NCI-H524 treated with DMSO at 0.1 percent for 48 hours (cell line): ENCODE results near the gene NUTM1.
A peak's percentile ranks its signal among the peaks of the same experiment; 100 is the strongest.
"Not testable (repeated sequence)": the region's sequence is repeated elsewhere in the genome, so short reads cannot be mapped to it uniquely, and the experiment has no call there.

Experiments used
- DNase-seq: peaks from one replicate; lab custom pipeline; 2025; lab: John Stamatoyannopoulos, UW

The NUTM1 gene

DNA sequence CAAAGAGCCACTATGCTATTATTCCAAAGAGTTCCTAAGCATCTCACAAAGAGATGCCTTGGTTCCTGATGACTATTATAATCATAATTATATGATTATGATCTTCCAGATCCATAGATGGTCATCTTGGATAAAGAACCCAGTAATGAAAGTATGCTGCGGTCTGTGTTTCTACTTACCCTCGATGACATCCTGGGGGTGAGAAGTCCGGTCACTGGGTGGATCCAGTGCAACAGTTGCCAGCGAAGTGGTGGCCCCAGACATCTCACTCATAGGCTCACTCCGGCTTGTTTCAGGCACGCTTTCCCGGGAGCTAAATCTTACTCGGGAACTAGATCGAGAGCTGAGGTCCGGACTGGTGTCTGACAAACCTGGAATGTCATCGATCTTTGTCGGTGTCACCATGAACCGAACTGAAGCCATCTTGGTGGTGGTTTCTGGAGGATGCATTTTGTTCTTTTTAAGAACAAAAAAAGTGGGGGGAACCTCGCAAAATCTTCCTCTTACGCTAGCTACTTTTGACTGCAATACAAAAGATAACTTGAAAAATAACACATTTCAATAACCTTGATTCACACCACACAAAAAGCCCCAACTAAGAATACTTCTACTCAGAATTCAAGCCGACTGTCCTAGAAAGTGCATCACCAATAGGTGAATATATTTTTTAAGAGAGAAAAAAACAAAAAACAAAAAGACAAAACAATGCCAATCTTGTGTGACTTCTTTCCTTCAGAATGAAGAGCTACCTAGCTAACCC, 6.7 kb upstream of the NUTM1 start:
- DNase-seq, result no peak

DNA sequence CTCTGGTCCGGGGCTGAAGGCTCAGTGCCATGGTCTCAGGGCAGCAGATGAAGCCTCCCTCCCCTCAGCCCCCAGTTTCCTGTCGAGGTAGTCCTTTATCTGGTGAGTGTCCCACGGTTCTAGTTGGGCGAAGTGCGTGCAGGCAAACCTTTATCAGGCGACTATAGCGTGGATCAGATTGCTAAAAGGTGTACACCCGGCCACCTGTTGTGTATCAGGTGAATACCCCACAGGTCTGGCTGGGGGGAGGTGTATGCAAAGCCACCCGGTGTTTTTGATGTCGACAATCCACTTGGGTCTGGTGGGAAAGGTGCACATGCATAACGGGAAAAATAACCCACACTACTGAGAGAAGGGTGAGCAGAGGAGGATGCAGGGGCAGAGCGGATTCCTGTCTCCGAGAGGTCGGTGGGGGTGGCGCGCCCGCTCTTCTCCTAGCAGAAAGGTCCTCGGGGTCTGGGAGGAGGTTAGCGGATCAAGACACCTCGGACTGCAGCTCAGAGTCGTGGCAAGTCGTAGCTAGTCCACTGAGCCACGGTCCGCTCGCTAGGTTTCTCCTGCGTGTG, 6.0 kb upstream of the NUTM1 start:
- no peak for DNase-seq

DNA sequence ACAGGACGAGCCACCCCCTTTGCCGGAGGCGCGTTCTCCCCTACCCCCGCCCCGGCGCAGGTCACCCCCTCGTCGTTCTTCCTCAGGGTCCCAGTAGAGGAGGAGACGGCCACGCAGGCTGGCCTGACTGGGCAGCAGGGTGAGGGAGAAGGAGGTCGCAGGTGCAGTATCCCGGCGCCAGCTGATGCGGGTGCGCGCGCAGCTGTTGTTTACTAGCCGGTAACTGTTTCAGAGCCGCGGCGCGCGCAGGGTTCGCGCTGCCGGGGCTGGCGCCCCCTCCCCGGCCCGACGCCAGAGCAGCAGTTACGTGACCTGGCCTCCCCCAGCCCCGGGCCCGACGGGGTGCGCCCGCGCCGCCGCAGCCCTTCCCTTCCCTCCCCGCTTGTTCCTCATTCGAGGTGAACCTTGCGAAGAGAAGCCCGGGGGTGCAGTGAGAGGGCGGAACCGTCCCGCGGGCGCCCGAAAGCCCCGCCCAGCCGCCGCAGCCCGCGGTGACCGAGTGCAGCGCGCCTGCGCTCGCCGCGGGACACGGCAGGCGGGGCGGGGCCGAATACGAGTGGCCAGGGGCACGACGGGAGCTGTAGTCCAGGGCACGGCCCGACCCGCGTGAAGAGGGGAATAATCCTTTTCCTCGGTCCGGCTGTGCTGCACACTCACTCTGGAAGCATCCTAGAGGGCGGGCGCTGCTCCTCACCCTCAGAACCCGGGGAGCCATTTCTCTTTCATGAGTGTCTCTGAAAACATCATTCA, 5.4 kb upstream of the NUTM1 start, which contains the start of gene SLC12A6:
TSS of gene SLC12A6 (minus strand) at position 225 of the 750 bp plus-strand sequence. CDS start 1,101 bp downstream, outside the sequence.
- peak; percentile 82 for DNase-seq

DNA sequence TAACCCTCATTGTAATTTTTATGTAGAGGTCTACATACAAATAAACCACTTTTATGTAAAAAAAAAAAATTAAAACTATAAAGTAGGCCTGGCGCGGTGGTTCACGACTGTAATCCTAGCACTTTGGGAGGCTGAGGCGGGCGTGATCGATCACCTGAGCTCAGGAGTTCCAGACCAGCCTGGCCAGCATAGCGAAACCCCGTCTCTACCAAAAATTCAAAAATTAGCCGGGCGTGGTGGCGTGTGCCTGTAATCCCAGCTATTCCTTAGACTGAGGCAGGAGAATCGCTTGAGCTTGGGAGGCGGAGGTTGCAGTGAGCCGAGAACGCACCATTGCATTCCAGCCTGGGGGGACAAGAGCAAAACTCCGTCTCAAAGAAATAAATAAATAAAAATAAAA, 4.8 kb upstream of the NUTM1 start:
- DNase-seq, result no peak

DNA sequence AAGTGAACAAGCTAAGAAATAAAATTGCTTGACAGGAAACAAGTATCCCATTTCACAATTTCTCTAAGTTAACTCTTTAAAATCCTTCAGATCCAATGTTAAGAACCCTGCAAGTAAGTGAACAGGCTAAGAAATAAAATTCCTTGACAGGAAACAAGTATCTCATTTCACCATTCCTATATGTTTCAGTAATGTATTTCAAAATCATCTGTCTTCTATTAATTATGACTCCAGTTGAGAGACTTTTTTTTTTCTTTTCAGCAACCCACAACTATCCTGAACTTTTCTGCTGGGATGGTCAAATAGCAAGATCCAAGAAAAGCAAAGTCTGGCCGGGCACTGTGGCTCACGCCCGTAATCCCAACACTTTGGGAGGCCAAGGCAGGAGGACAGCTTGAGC, 3.2 kb upstream of the NUTM1 start:
- no peak for DNase-seq

DNA sequence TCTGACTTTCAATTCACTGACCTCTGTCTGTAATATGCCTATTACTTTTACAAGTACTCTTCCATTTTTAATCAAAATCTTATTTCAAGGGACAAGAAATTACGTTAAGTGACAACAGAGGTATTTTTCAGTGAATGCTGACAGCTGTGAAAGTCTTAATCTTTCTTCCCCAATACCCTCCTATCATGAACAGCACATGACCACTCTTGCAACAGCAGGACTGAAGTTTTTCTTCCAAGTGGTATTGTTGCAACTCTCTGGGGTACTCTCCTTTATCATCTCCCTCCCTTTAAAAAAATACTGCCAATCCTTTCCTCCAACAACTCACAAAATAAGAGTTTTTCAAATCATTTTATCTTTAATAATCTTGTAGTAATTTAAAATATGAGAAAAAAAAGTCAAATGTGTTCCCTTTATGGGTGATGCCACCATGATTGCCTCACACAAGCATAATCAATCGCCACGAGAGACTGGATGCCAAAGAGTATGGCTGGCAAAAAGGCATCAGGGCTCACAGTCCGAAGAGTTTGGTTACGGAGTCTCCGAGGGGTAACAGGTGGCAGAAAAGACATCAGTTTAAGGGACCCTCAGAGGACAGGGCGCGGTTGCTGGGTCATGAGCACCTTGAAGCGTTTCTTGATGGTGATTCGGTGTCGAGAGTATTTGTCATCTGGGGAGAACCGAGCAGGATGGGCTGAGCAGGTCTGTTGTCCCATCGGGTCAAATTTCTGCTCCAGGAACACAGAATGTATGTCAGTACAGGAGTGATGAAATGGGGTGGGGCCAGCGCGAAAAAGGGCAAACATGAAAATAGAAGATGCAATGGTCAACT, 1.5 kb upstream of the NUTM1 start:
- DNase-seq, result no peak

DNA sequence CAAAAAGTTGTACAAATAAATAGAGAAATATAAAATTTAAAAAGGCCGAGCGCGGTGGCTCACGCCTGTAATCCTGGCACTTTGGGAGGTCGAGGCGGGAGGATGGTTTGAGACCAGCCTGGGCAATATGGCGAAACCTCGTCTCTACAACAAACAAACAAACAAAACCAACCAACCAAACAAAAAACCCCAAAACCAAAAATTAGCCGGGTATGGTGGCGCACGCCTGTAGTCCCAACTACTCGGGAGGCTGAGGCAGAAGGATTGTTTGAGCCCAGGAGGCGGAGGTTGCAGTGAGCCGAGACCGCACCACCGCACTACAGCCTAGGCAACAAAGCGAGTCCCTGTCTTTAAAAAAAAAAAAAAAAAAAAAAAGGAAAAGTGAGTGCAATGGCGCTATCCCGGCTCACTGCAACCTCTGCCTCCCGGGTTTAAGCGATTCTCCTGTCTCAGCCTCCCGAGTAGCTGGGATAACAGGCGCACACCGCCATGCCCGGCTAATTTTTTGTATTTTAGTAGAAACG, 840 bp upstream of the NUTM1 start:
- not testable (repeated sequence) for DNase-seq

DNA sequence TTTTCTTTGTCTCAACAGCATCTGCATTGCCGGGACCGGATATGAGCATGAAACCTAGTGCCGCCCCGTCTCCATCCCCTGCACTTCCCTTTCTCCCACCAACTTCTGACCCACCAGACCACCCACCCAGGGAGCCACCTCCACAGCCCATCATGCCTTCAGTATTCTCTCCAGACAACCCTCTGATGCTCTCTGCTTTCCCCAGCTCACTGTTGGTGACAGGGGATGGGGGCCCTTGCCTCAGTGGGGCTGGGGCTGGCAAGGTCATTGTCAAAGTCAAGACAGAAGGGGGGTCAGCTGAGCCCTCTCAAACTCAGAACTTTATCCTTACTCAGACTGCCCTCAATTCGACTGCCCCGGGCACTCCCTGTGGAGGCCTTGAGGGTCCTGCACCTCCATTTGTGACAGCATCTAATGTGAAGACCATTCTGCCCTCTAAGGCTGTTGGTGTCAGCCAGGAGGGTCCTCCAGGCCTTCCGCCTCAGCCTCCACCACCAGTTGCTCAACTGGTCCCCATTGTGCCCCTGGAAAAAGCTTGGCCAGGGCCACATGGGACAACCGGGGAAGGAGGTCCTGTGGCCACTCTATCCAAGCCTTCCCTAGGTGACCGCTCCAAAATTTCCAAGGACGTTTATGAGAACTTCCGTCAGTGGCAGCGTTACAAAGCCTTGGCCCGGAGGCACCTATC, 5.0 kb downstream of the NUTM1 start:
- DNase-seq, result no peak

DNA sequence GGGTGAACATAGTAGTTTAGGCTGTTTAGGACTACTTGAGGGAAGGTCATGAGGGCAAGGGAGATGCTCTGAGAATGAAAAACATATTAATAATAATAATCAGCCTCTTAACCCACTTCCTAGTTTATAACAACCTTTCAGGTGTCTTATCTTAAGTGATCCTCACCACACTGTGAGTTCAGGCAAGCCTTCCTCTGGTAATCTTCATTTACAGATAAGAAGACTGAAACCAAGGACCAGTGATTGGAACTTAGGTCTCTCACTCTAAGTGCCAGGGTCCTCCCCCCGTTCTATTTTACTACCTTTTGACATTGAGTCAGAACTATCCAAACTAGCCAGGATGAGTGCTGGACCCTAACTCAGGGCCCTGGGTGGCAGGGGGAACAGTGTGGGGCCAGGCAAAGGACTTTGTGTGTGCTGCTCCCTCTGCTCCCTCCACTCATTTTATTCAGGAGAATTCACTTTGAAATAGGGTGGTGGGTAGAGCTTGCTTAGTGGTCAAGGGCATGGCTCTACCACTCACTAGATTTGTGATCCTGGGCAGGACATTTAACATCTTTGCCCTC, 5.7 kb downstream of the NUTM1 start:
- no peak for DNase-seq

DNA sequence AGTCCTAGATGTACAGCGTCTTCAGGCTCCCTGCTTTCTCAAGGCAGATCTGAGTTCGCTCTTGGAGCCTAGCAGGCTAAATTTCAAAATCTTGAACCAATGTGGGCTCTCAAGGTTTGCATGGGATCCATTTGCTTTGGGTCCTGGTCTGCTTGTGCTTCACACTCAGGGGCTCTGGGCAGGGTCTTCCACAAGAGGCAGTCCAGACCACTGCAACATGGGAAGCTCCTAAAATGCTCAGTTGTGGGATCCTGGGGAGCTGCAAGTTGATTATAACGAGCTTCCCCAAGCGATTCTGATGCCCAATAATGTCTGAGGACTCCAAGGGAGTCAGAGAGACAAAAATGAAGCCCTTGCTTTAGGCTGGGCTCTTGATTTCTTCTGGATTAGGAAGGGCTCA, 6.7 kb downstream of the NUTM1 start:
- no peak for DNase-seq

DNA sequence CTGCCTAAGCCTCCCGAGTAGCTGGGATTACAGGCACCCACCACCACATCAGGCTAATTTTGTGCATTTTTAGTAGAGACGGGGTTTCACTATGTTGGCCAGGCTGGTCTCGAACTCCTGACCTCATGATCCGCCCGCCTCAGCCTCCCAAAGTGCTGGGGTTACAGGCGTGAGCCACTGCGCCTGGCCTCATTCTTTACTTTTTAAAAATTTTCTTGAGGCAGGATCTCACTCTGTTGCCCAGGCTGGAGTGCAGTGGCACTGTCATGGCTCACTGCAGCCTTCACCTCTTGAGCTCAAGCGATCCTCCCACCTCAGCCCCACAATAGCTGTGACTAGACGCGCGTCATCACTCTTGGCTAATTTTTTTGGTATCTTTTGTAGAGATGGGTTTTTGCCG, 9.9 kb downstream of the NUTM1 start:
- not testable (repeated sequence) for DNase-seq

DNA sequence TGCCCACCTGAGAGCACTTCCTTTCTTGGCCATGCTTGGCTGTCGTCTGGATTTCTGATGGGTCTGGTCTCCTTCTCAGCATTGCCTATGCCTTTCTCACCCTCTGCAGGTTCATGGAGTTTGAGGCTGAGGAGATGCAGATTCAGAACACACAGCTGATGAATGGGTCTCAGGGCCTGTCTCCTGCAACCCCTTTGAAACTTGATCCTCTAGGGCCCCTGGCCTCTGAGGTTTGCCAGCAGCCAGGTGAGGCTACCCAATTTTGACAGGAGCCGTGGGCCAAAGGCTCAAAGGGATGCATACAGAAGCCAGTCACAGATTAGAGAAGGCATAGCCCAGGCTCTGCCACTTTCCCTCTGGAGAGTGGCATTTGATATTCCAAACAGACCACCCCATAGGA, 10.5 kb downstream of the NUTM1 start:
- DNase-seq, result no peak

DNA sequence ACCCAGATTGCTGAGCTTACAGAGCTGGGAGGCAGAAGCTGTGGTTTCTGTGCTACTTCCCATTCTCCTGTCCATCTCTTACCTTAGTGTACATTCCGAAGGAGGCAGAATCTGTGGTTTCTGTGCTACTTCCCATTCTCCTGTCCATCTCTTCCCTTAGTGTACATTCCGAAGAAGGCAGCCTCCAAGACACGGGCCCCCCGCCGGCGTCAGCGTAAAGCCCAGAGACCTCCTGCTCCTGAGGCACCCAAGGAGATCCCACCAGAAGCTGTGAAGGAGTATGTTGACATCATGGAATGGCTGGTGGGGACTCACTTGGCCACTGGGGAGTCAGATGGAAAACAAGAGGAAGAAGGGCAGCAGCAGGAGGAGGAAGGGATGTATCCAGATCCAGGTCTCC, 11.2 kb downstream of the NUTM1 start:
- no peak for DNase-seq

DNA sequence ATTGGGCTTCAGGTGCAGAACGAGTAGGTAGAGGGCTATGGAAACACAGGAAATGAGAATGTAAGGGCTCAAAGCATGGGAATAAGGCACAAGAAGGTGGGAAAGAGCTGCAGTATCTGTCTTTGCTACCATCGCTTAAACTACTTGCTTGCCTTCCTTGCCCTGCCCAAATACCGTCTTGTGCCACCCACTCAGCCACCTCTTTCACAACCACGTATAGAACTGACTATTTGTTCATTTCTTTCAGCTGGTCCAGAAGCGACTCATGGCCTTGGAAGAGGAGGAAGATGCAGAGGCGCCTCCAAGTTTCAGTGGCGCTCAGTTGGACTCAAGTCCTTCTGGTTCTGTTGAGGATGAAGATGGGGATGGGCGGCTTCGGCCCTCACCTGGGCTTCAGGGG, 12.1 kb downstream of the NUTM1 start:
- DNase-seq, result no peak

DNA sequence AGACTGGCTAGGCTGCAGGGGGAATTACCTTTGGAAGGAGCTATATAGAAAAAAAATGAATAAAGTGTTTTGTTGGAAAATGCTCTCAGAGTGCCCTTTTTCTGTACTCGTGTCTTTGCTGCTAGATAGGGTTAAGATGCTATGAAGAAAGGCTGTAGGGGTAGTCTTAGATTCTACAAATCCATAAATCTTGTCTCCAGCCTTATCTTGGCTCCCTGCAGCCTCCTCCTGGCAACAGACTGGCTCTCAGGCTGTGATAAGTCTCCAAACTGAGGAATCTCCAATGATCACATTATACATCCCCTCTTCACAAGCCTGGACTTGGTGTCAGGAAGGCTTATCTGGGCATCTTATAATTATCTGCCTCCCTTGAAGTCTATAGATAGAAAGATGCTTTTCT, 14.5 kb downstream of the NUTM1 start:
- no peak for DNase-seq

DNA sequence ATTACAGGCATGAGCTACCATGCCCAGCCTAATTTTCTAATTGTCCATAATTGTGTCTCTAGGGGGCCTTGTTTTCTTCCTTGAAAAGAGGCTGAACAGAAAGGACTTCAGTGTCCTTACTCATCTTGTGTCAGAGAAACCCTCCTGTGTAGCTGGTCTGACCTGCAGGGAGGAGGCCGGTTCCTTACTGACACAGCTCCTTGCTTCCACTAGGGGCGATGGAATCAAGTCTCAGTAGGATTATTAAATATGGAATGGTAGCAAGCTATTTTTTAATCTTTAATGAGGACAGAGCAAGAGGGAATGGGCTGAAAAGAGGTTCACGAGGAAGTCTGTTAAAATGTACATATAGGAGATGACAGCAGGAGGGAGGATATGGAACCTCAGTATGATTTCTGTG, 15.3 kb downstream of the NUTM1 start:
- DNase-seq, result no peak

DNA sequence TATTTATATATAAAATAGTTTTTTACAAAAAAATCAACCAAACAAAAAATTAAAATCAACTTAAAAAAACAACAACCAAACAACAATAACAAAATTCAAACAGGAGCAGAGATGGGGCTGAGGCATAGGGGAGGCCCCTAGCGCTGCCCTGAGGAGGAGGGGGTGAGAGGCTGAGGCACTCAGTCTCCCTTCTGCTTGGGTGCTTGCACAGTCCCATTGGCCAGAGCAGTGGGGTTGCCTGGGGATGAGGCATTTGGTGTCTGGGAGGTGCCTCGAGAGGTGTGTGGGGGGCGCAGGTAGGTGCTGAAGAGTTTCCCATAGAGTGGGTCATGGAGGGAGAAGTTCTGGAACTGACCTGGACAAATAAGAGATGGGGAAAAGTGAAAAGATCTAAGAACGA, 15.8 kb downstream of the NUTM1 start:
- DNase-seq, result no peak

DNA sequence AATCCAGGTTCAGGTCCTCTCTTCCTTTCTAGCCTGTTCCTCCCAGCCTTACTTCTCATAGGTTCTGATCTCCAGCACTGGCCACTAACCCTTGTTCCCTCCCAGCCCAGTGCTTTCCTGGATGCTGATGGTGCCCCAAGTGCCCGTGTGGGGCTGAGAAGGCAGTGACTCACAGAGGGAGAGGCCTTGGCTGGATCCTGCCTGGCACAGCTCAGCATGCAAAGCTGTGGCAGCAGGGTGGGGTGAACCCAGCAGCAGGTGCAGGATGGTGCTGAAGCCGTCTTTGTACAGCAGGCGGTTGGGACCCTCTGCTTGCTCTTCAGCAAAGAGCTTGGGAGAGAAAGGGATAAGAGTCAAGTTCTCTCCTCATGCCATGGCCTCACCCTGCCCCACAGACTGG, 16.3 kb downstream of the NUTM1 start:
- DNase-seq, result no peak

DNA sequence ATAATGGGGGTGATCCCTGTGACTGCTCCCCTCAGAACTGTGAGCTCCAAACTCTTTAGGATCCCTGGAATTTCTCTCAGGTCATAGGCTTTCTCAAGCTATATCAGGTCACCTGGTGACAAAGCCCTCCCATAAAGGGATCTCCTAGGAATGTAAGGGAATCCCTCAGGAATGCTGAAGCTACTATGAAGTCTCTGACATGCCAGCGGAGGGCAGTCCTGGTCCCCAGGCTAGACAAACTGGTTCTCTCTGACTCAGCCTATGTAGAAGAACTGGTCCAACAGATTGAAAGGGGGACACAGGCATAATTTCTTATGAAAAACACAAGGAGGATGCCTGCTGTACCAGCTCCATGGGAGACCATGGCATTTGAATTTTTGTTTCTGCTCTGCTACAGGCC, 17.2 kb downstream of the NUTM1 start:
- no peak for DNase-seq

DNA sequence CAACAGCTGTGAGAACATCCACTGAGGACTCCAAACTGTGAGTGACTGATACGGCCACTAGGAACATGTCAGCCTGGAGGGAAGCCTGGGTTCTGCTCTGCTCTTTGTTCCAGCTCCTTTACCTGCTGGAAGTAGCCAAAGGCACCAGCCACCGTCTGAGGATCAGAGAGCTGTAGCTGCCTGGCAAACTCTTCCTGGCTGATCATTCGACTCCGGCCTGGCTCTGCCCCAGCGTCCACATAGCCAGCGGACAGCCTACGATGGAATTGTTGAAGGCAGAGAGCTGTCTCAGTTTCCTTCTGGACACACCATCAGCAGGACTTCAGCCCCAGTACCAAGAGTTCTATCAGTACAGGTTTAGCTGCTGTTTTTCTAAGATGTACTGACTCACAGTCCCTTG, 18.2 kb downstream of the NUTM1 start:
- no peak for DNase-seq
